Type B pancreatic cell (in vitro differentiated cells): Measurements from ENCODE around the gene TINAG. TPM values are rescaled to one million over a fixed set of nuclear protein-coding genes. Genes with fewer than 3 reads are reported as not detected.

Experiments
- DNase-seq: peaks from one replicate; pipeline ENCODE4 v3.0.0; 2021; ENCODE audit warnings: mixed read lengths; ENCODE audit not compliant: unreplicated experiment; ENCODE audit errors: extremely low spot score
- H3K27ac Mint-ChIP-seq: 2 replicates; pipeline ENCODE4 v1.8.0; 2021; ENCODE audit warnings: mild to moderate bottlenecking, mixed read lengths
- H3K27me3 Mint-ChIP-seq: 2 replicates; pipeline ENCODE4 v1.8.0; 2021; ENCODE audit warnings: mixed read lengths
- H3K36me3 Mint-ChIP-seq: 2 replicates; pipeline ENCODE4 v1.8.0; 2021; ENCODE audit warnings: mixed read lengths
- H3K4me1 Mint-ChIP-seq: one replicate; pipeline ENCODE4 v1.8.0; 2021; ENCODE audit warnings: mixed read lengths; ENCODE audit not compliant: unreplicated experiment
- H3K4me3 Mint-ChIP-seq: 2 replicates; pipeline ENCODE4 v1.8.0; 2021; ENCODE audit warnings: mild to moderate bottlenecking, mixed read lengths
- H3K9me3 Mint-ChIP-seq: 2 replicates; pipeline ENCODE4 v1.8.0; 2021; ENCODE audit warnings: mixed read lengths
- CTCF ChIP-seq: fragments of 200-600 bp; sonication (generic); conservative IDR thresholded peaks from 2 replicates; pipeline ENCODE4 v1.5.0; 2021; ENCODE audit warnings: antibody characterized with exemption, mild to moderate bottlenecking
- total RNA-seq: library from RNA; stranded (reverse); gene quantifications from 2 replicates; pipeline ENCODE4 v1.2.1, GENCODE V29; 2021; ENCODE audit warnings: low replicate concordance

The TINAG gene
- total RNA-seq, 1 donor from 2014 or later: not detected

- Mint-ChIP-seq H3K27me3 (no peaks in the 10 kb centered on the region), H3K27ac (no peak overlapping the region), H3K36me3 (no peaks in the 10 kb centered on the region), H3K4me1 (no peaks in the 10 kb centered on the region), H3K4me3 (no peak overlapping the region), H3K9me3 (peaks cover 8% of the 10 kb centered on the region)
- TF ChIP-seq CTCF: no peak
- no peak for DNase-seq
Observed at GRCh38 chr6:54391577-54391976, 83.3 kb downstream of the TINAG start.

- Mint-ChIP-seq H3K27ac (no peak overlapping the region), H3K36me3 (no peaks in the 10 kb centered on the region), H3K27me3 (no peaks in the 10 kb centered on the region), H3K9me3 (no peaks in the 10 kb centered on the region), H3K4me1 (no peaks in the 10 kb centered on the region), H3K4me3 (no peak overlapping the region)
- no peak for TF ChIP-seq CTCF
- no peak for DNase-seq
Observed at GRCh38 chr6:54403096-54403495, 94.9 kb downstream of the TINAG start.

- DNase-seq: no peak
- no peaks in the 10 kb centered on the region for H3K4me1 Mint-ChIP-seq
- no peaks in the 10 kb centered on the region for H3K36me3 Mint-ChIP-seq
- H3K27me3 Mint-ChIP-seq: no peaks in the 10 kb centered on the region
- no peaks in the 10 kb centered on the region for H3K9me3 Mint-ChIP-seq
- TF ChIP-seq CTCF: no peak
- no peak overlapping the region for H3K4me3 Mint-ChIP-seq
- H3K27ac Mint-ChIP-seq: no peak overlapping the region
Observed at GRCh38 chr6:54404791-54405190, 96.5 kb downstream of the TINAG start.

GRCh38 chr6:54411767-54412166 lies 103.5 kb downstream of the TINAG start:
- DNase-seq: no peak
- Mint-ChIP-seq H3K9me3 (no peaks in the 10 kb centered on the region), H3K27me3 (no peaks in the 10 kb centered on the region), H3K27ac (no peak overlapping the region), H3K4me3 (no peak overlapping the region), H3K36me3 (no peaks in the 10 kb centered on the region), H3K4me1 (no peaks in the 10 kb centered on the region)
- no peak for TF ChIP-seq CTCF

- DNase-seq: no peak
- Mint-ChIP-seq H3K9me3 (no peaks in the 10 kb centered on the region), H3K36me3 (no peaks in the 10 kb centered on the region), H3K27ac (no peak overlapping the region), H3K4me3 (no peak overlapping the region), H3K27me3 (no peaks in the 10 kb centered on the region), H3K4me1 (no peaks in the 10 kb centered on the region)
- TF ChIP-seq CTCF: no peak
Observed at GRCh38 chr6:54415517-54415916, 107.3 kb downstream of the TINAG start.

GRCh38 chr6:54419885-54420284 lies 111.6 kb downstream of the TINAG start:
- Mint-ChIP-seq H3K4me1 (no peaks in the 10 kb centered on the region), H3K4me3 (no peak overlapping the region), H3K27ac (no peak overlapping the region), H3K27me3 (no peaks in the 10 kb centered on the region), H3K9me3 (no peaks in the 10 kb centered on the region), H3K36me3 (no peaks in the 10 kb centered on the region)
- DNase-seq: no peak
- TF ChIP-seq CTCF: no peak
